Measurements from ENCODE around the gene DUSP22. TPM values are rescaled to one million over a fixed set of nuclear protein-coding genes. Genes with fewer than 3 reads are reported as not detected.

Gene DUSP22
- polyA plus RNA-seq, 1 of the 3 experiments (the other 2 are of a cell fraction): 6.8 TPM

GRCh38 chr6:372336-372911 is 80.1 kb downstream of the DUSP22 start (continued):
- no peak for TF ChIP-seq PBX3 (IDR thresholded peaks at IDR 0.05)
- TF ChIP-seq RAD21 (IDR thresholded peaks at IDR 0.05; ENCODE audit: low read length): no peak

- no peaks in the 10 kb centered on the region for H3F3A ChIP-seq (replicated peaks; ENCODE audit: insufficient read depth)
- H3K27me3 ChIP-seq (ENCODE audit: insufficient read depth): peaks cover 91% of the 10 kb centered on the region
- CTCF ChIA-PET: interaction anchor here (1.4 kb wide), 1 partner anchor 46 kb away, joined by 3 read pairs; no protein-coding TSS in a partner anchor
- no peak overlapping the region for H3K4me2 ChIP-seq
- no peaks in the 10 kb centered on the region for H3K36me3 ChIP-seq (replicated peaks in 1 of 2; ENCODE audit: control insufficient read depth in 1 of 2, insufficient read depth in 2 of 2, low read length in 1 of 2)
- no peaks in the 10 kb centered on the region for H3K9me2 ChIP-seq
- WGBS (ENCODE audit: low lambda C conversion rate): 37% methylated on average over 8 of the region's 8 CpGs
- no peak overlapping the region for H3K27ac ChIP-seq (ENCODE audit: low read depth in 2 of 2, low read length in 1 of 2)
- H3K4me3 ChIP-seq (ENCODE audit: low read depth in 2 of 2, low read length in 1 of 2): no peak overlapping the region
- no peak overlapping the region for H2AFZ ChIP-seq (ENCODE audit: low read depth)
- POLR2A ChIA-PET: no interaction called here
- TF ChIP-seq CHD2 (IDR thresholded peaks at IDR 0.05; ENCODE audit: low read length, partially characterized antibody) (no peak), RCOR1 (IDR thresholded peaks at IDR 0.05; ENCODE audit: low read length) (no peak), USF2 (IDR thresholded peaks at IDR 0.05; ENCODE audit: borderline replicate concordance, low read depth, low read length) (no peak), NRF1 (IDR thresholded peaks at IDR 0.05; ENCODE audit: low read depth, low read length) (no peak), PBX3 (IDR thresholded peaks at IDR 0.05) (no peak), YY1 (IDR thresholded peaks at IDR 0.05; ENCODE audit: low read depth) (no peak), TCF12 (IDR thresholded peaks at IDR 0.05) (no peak), FOXJ3 (CRISPR knock-in tag; IDR thresholded peaks at IDR 0.05) (no peak), SMC3 (IDR thresholded peaks at IDR 0.05; ENCODE audit: low read depth, low read length) (no peak), TEAD4 (IDR thresholded peaks at IDR 0.05; ENCODE audit: borderline replicate concordance, insufficient read depth) (no peak), SIN3A (IDR thresholded peaks at IDR 0.05; ENCODE audit: borderline replicate concordance, low read depth, low read length) (no peak), POLR2AphosphoS5 (IDR thresholded peaks at IDR 0.05; ENCODE audit: low read depth, low read length) (no peak), JUND (IDR thresholded peaks at IDR 0.05) (no peak), FOSL2 (IDR thresholded peaks at IDR 0.05; ENCODE audit: borderline replicate concordance, low read depth) (no peak), EP300 (IDR thresholded peaks at IDR 0.05; ENCODE audit: borderline replicate concordance in 1 of 2, low read depth in 1 of 2, low read length in 1 of 2) (no peak)
- H3K4me1 ChIP-seq (ENCODE audit: control insufficient read depth in 1 of 2, insufficient read depth in 2 of 2, low read depth in 1 of 2, low read length in 1 of 2): no peaks in the 10 kb centered on the region
- no peaks in the 10 kb centered on the region for H4K20me1 ChIP-seq (ENCODE audit: insufficient read depth)
- no peaks in the 10 kb centered on the region for H3K79me2 ChIP-seq (ENCODE audit: insufficient read depth)
- DNase-seq: no peak
- no peak overlapping the region for H3K9ac ChIP-seq
- no peaks in the 10 kb centered on the region for H3K9me3 ChIP-seq
Measured at GRCh38 chr6:373031-373430, 80.7 kb downstream of the DUSP22 start.
